GM23248 (cell line): ENCODE results near the gene FLOT2. TPM values are rescaled to one million over a fixed set of nuclear protein-coding genes. Genes with fewer than 3 reads are reported as not detected.

Experiments used
- DNase-seq: peaks from one replicate; pipeline ENCODE4 v3.0.0-alpha.2; 2015
- H2AFZ ChIP-seq: fragments of 200-600 bp; sonication (generic); 2 replicates; pipeline ENCODE4 v1.6.1; 2016; ENCODE audit warnings: antibody characterized with exemption
- H3F3A ChIP-seq: fragments of 200-600 bp; sonication (generic); 2 replicates; pipeline ENCODE4 v1.6.1; 2016; ENCODE audit warnings: mild to moderate bottlenecking, antibody characterized with exemption, mixed run types; ENCODE audit not compliant: insufficient read depth
- H3K27ac ChIP-seq: fragments of 200-600 bp; sonication (generic); 2 replicates; pipeline ENCODE4 v1.5.1; 2016; ENCODE audit warnings: mild to moderate bottlenecking
- H3K27me3 ChIP-seq: fragments of 200-600 bp; sonication (generic); replicated peaks from 2 replicates; pipeline ENCODE4 v1.6.1; 2016; ENCODE audit warnings: mild to moderate bottlenecking; ENCODE audit not compliant: insufficient read depth
- H3K36me3 ChIP-seq: fragments of 200-600 bp; sonication (generic); 2 replicates; pipeline ENCODE4 v1.6.1; 2016; ENCODE audit warnings: low read depth, mild to moderate bottlenecking
- H3K4me1 ChIP-seq: fragments of 200-600 bp; sonication (generic); 2 replicates; pipeline ENCODE4 v1.6.1; 2016; ENCODE audit warnings: mild to moderate bottlenecking; ENCODE audit not compliant: insufficient read depth
- H3K4me2 ChIP-seq: fragments of 200-600 bp; sonication (generic); one replicate; pipeline ENCODE4 v1.6.1; 2016; ENCODE audit warnings: mild to moderate bottlenecking; ENCODE audit not compliant: unreplicated experiment
- H3K4me3 ChIP-seq: fragments of 200-600 bp; sonication (generic); 2 replicates; pipeline ENCODE4 v1.5.1; 2016; ENCODE audit warnings: mild to moderate bottlenecking
- H3K79me2 ChIP-seq: fragments of 200-600 bp; sonication (generic); 2 replicates; pipeline ENCODE4 v1.6.1; 2016; ENCODE audit warnings: mild to moderate bottlenecking; ENCODE audit not compliant: insufficient read depth
- H3K9ac ChIP-seq: fragments of 200-600 bp; sonication (generic); 2 replicates; pipeline ENCODE4 v1.6.1; 2016; ENCODE audit warnings: mild to moderate bottlenecking
- H3K9me2 ChIP-seq: fragments of 200-600 bp; sonication (generic); 2 replicates; pipeline ENCODE4 v1.6.1; 2016; ENCODE audit warnings: mixed run types, mild to moderate bottlenecking, moderate library complexity; ENCODE audit not compliant: insufficient read depth
- H3K9me3 ChIP-seq: fragments of 200-600 bp; sonication (generic); one replicate; pipeline ENCODE4 v1.6.1; 2017; ENCODE audit warnings: low read depth
- H4K20me1 ChIP-seq: fragments of 200-600 bp; sonication (generic); 2 replicates; pipeline ENCODE4 v1.6.0; 2016; ENCODE audit not compliant: insufficient read depth
- EZH2 ChIP-seq: fragments of 200-600 bp; sonication (generic); IDR thresholded peaks from 2 replicates; pipeline ENCODE4 v1.6.1; 2018; ENCODE audit warnings: antibody characterized with exemption, mild to moderate bottlenecking; ENCODE audit not compliant: insufficient read depth, poor library complexity, severe bottlenecking
- EZH2phosphoT487 ChIP-seq: fragments of 200-600 bp; sonication (generic); IDR thresholded peaks from 2 replicates; pipeline ENCODE4 v1.6.1; 2018; ENCODE audit warnings: antibody characterized with exemption, moderate library complexity, mild to moderate bottlenecking, low read depth; ENCODE audit not compliant: insufficient read depth
- WGBS, 2 experiments: methylation state at CpG; one replicate each; pipeline ENCODE4 v1.1.6; 2015 to 2017; ENCODE audit warnings: low lambda C conversion rate in 2 of 2, low coverage in 1 of 2; ENCODE audit errors: missing lambda C conversion rate in 2 of 2; 5-methylcytosine and 5-hydroxymethylcytosine counted together
- in situ Hi-C: fragments of 300-500 bp; cut with MboI; formaldehyde crosslinking; loops from 2 replicates; pipeline ENCODE4 v1.15.0; 2020
- polyA plus RNA-seq: library from polyadenylated mRNA; unstranded; fragments of >200 nt; fragmentation: Nextera tagmentation; extraction: Ambion mirVana; gene quantifications from 2 replicates; pipeline ENCODE4 v1.2.1, GENCODE V29; 2016
- total RNA-seq: library from RNA; depleted of rRNA; stranded (reverse); fragments of >200 nt; shearing (Covaris generic); gene quantifications from 2 replicates; pipeline ENCODE4 v1.2.3, GENCODE V29; 2014

Gene FLOT2
- total and polyA plus RNA-seq, 2 experiments from 2014 or later: 33.2 to 55.0 TPM

DNA sequence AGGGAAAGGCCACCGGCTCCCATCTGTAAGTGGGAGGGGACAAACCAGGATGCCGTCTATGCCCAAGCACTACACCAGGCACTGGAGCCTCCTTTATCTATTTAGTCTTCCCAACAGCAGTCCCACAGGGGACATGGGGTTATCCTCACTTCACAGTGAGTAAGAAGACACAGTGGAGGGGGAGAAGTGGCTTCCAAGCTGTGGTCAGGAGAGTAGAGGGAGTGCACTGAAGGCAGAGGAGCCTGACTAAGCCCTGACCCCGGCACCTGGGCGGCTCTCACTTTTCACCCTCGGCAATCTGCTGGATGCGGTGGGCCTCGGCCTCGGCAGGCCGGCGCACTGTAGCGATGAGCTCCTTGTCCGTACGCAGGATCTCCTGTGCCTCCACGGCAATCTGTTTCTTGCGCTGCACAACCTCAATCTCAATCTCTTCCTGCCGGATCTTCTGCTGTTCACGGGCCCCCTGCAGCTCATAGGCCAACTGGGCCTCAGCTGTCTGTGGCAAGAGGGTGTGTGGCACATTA is 15.9 kb downstream of the FLOT2 start:
- no peak for DNase-seq
- H3K9me2 ChIP-seq: no peaks in the 10 kb centered on the region
- no peaks in the 10 kb centered on the region for H4K20me1 ChIP-seq
- H3K4me2 ChIP-seq: no peak overlapping the region
- no peaks in the 10 kb centered on the region; the same call in 1 of the 2 replicates for H3K36me3 ChIP-seq
- H3K9ac ChIP-seq: no peak overlapping the region
- TF ChIP-seq EZH2phosphoT487 (no peak), EZH2 (no peak)
- no peaks in the 10 kb centered on the region for H3K79me2 ChIP-seq
- H2AFZ ChIP-seq: no peak overlapping the region
- 96 to 98% methylated on average over 17 of the region's 17 CpGs for WGBS, 2 experiments
- no peak overlapping the region for H3K4me3 ChIP-seq
- H3K4me1 ChIP-seq: no peaks in the 10 kb centered on the region
- no peaks in the 10 kb centered on the region for H3F3A ChIP-seq
- no peaks in the 10 kb centered on the region for H3K27me3 ChIP-seq
- in situ Hi-C loops: no loop called here
- no peaks in the 10 kb centered on the region for H3K9me3 ChIP-seq
- H3K27ac ChIP-seq: no peak overlapping the region

DNA sequence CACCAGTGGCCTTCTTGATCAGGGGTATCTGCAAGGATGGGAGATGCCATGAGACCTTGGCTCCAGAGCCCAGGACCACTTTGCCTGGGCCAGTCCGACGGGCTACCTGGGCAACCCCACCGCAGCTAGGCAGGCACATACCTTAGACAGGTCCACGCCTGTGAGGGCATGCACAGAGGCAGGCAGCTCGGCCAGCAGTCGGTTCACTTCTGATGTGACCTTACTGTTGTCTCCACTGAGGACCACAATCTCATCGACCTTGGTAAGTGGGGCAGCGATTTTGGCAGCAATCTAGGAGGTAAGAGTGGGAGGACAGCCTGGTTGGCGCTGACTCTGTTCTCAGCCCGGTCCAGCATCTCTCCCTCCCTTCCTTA is 17.0 kb downstream of the FLOT2 start:
- H3K36me3 ChIP-seq: no peaks in the 10 kb centered on the region; the same call in 1 of the 2 replicates
- no peak for TF ChIP-seq EZH2
- TF ChIP-seq EZH2phosphoT487: no peak
- no peak overlapping the region for H2AFZ ChIP-seq
- no peak overlapping the region for H3K4me2 ChIP-seq
- peaks cover 5% of the 10 kb centered on the region; the same call in 1 of the 2 replicates for H3F3A ChIP-seq
- no peaks in the 10 kb centered on the region for H3K27me3 ChIP-seq
- no peaks in the 10 kb centered on the region for H3K9me3 ChIP-seq
- in situ Hi-C loops: no loop called here
- no peak for DNase-seq
- WGBS, 2 experiments: 94 to 96% methylated on average over 10 of the region's 10 CpGs
- H3K9ac ChIP-seq: no peak overlapping the region
- no peak overlapping the region for H3K27ac ChIP-seq
- H3K79me2 ChIP-seq: no peaks in the 10 kb centered on the region
- H3K4me3 ChIP-seq: no peak overlapping the region
- no peaks in the 10 kb centered on the region for H3K9me2 ChIP-seq
- no peaks in the 10 kb centered on the region; the same call in 1 of the 2 replicates for H3K4me1 ChIP-seq
- H4K20me1 ChIP-seq: no peaks in the 10 kb centered on the region

DNA sequence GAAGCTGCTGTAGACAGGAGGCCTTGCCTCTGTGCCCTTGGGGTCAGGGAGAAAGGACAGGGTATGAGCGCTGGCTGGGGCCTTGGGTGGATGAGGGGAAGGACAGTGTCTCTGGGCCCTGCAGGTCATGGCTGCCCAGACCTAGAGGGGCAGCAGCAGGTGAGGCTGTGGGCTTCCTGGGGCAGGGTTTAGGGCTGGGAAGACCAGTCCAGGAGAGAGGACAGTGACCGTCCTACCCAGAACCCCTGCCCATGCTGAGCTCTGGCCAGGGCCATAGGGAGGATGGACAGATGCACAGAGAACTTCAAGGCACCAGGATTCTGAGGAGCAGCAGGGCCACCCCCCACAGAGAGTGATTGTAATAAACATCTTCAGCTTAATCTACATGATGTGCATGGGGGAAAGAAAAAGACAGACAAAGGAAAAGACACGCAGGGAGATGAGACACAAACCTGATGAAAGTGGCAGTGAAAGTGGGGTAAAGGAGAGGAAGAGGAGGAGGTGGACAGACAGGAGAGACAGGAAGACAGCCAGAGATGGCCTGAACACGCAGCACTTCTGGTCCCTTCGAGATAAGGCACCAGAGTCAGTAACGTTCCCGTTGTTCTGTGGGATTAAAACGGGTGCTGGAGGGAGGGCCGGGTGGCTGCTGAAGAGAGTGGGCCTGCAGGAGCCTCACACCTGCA is 17.5 kb downstream of the FLOT2 start:
- Histone ChIP-seq H3K9ac (no peak overlapping the region), H3F3A (peaks cover 5% of the 10 kb centered on the region; the same call in 1 of the 2 replicates), H3K4me2 (no peak overlapping the region), H3K27ac (no peak overlapping the region), H3K9me2 (no peaks in the 10 kb centered on the region), H3K9me3 (no peaks in the 10 kb centered on the region), H3K4me3 (no peak overlapping the region), H3K27me3 (no peaks in the 10 kb centered on the region), H3K79me2 (no peaks in the 10 kb centered on the region), H2AFZ (no peak overlapping the region), H4K20me1 (no peaks in the 10 kb centered on the region), H3K4me1 (no peaks in the 10 kb centered on the region; the same call in 1 of the 2 replicates), H3K36me3 (no peaks in the 10 kb centered on the region; the same call in 1 of the 2 replicates)
- in situ Hi-C loops: no loop called here
- no peak for DNase-seq
- WGBS, 2 experiments: 78 to 86% methylated on average over 9 of the region's 9 CpGs
- TF ChIP-seq EZH2phosphoT487 (no peak), EZH2 (no peak)

DNA sequence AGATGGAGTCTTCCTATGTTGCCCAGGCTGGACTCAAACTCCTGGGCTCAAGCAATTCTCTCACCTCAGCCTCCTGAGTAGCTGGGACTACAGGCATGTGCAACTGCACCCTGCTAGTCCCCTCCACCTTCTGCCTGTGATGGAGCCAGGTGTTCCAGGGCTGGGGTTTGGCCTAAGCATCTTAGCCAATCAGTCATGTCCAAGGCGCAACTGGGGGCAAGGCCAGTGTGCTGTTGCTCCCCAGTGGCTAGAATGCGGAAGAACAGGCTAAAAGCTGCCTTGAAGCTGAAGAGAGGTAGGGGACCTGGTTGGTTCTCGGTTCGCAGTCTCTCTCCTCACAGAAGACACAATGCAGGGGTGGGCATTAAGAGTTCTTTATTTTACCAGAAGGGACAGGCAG is 18.6 kb downstream of the FLOT2 start:
- Histone ChIP-seq H3K4me3 (no peak overlapping the region), H3K4me1 (no peaks in the 10 kb centered on the region; the same call in 1 of the 2 replicates), H3K79me2 (no peaks in the 10 kb centered on the region), H4K20me1 (no peaks in the 10 kb centered on the region), H3K9ac (no peak overlapping the region), H3K27ac (no peak overlapping the region), H3K27me3 (no peaks in the 10 kb centered on the region), H3K4me2 (no peak overlapping the region), H3K36me3 (no peaks in the 10 kb centered on the region; the same call in 1 of the 2 replicates), H3F3A (peaks cover 5% of the 10 kb centered on the region; the same call in 1 of the 2 replicates), H2AFZ (no peak overlapping the region), H3K9me2 (no peaks in the 10 kb centered on the region), H3K9me3 (no peaks in the 10 kb centered on the region)
- DNase-seq: peak; percentile 42
- TF ChIP-seq EZH2phosphoT487: no peak
- TF ChIP-seq EZH2: no peak
- 84 to 85% methylated on average over 4 of the region's 4 CpGs for WGBS, 2 experiments
- in situ Hi-C loops: no loop called here
